Measurements from ENCODE around the gene MCEE. TPM values are rescaled to one million over a fixed set of nuclear protein-coding genes. Genes with fewer than 3 reads are reported as not detected.

MCEE gene
- total and polyA plus RNA-seq, 2 of the 4 experiments (the other 2 are of a cell fraction) = 11.1 to 15.0 TPM

GRCh38 chr2:71148506-71149063 lies 18.6 kb upstream of the MCEE start:
- intact Hi-C loops (cut with micrococcal nuclease) = no loop called here
- POLR2A ChIA-PET (ENCODE audit: unreplicated experiment) = no interaction called here

More at GRCh38 chr2:71148506-71149063, 18.6 kb upstream of the MCEE start:
- Histone ChIP-seq H4K5ac (ENCODE audit: low read depth, low read length) (no peak overlapping the region), H3K4me1 (ENCODE audit: control insufficient read depth, insufficient read depth, low read length) (no peaks in the 10 kb centered on the region), H2AFZ (replicated peaks; ENCODE audit: low read length, poor library complexity) (no peak overlapping the region), H3K23ac (ENCODE audit: low read depth, low read length) (no peak overlapping the region), H2AK5ac (ENCODE audit: low read depth, low read length) (no peak overlapping the region), H3K79me1 (ENCODE audit: low read depth in 1 of 2, low read length in 2 of 2) (peaks cover 0 to 3% of the 10 kb centered on the region in 2 experiments; a peak in 1 of 4 replicates), H2BK5ac (ENCODE audit: low read depth, low read length, poor library complexity, severe bottlenecking) (no peak overlapping the region), H4K20me1 (ENCODE audit: insufficient read depth, low read length) (0 out of 2 replicates have a peak, but pooled peaks cover 6% of the 10 kb centered on the region), H3K4me3 (ENCODE audit: insufficient read depth, low read depth, low read length) (no peak overlapping the region), H4K8ac (ENCODE audit: low read depth in 2 of 2, low read length in 2 of 2) (no peak overlapping the region), H2AK9ac (replicated peaks; ENCODE audit: low read depth, low read length, poor library complexity) (peak overlapping the region; percentile 29), H3K9ac (ENCODE audit: low read depth, low read length) (no peak overlapping the region), H3K36me3 (ENCODE audit: control insufficient read depth, insufficient read depth, low read length) (peaks cover 45% of the 10 kb centered on the region), H2BK15ac (ENCODE audit: low read depth, low read length) (no peak overlapping the region), H3K9me3 (ENCODE audit: control insufficient read depth, insufficient read depth, low read length) (no peaks in the 10 kb centered on the region), H3K56ac (ENCODE audit: extremely low read depth, insufficient read depth, low read length) (no peak overlapping the region), H3K27ac (ENCODE audit: insufficient read depth, low read length) (no peak overlapping the region), H2BK120ac (ENCODE audit: low read depth, low read length) (no peak overlapping the region), H3K9me1 (ENCODE audit: insufficient read depth, low read length) (no peaks in the 10 kb centered on the region), H3K18ac (ENCODE audit: low read depth, low read length) (no peak overlapping the region), H3K27me3 (ENCODE audit: control insufficient read depth, insufficient read depth, low read length) (no peaks in the 10 kb centered on the region), H4K91ac (ENCODE audit: insufficient read depth, low read depth, low read length) (no peak overlapping the region), H3K4me2 (ENCODE audit: low read depth, low read length) (no peak overlapping the region), H2BK20ac (ENCODE audit: low read depth, low read length) (no peak overlapping the region), H3K4ac (ENCODE audit: low read depth, low read length) (no peak overlapping the region), H3K14ac (replicated peaks; ENCODE audit: low read depth, low read length) (no peak overlapping the region)
- no CpG with 5 or more reads among the region's 2 CpGs for WGBS, 2 experiments (ENCODE audit: extremely low coverage in 2 of 2, insufficient read length in 1 of 2)
- dilution Hi-C loops (cut with HindIII; ENCODE audit: low sequenced_read_pairs, unreplicated experiment) (no loop called here), in situ Hi-C loops (cut with MboI; ENCODE audit: low sequenced_read_pairs) (no loop called here)
- ATAC-seq (ENCODE audit: low read depth) = no peak
- TF ChIP-seq NFE2L2 (IDR thresholded peaks at IDR 0.05; ENCODE audit: low read depth, low read length) (no peak), CHD1 (IDR thresholded peaks at IDR 0.05; ENCODE audit: low read depth, low read length) (no peak), RFX5 (IDR thresholded peaks at IDR 0.05; ENCODE audit: low read depth, low read length) (no peak), MAZ (IDR thresholded peaks at IDR 0.05; ENCODE audit: borderline replicate concordance, low read depth, low read length) (no peak), USF2 (IDR thresholded peaks at IDR 0.05; ENCODE audit: low read depth, low read length) (no peak), CEBPB (IDR thresholded peaks at IDR 0.05; ENCODE audit: low read depth, low read length) (no peak), BHLHE40 (IDR thresholded peaks at IDR 0.05; ENCODE audit: low read depth, low read length) (no peak), SMC3 (IDR thresholded peaks at IDR 0.05; ENCODE audit: low read depth, low read length) (no peak), ELK1 (IDR thresholded peaks at IDR 0.05; ENCODE audit: borderline replicate concordance, low read depth, low read length) (no peak), RCOR1 (IDR thresholded peaks at IDR 0.05; ENCODE audit: insufficient replicate concordance, low read length) (no peak)
- BruUV-seq (replicated peaks) = no TSS peak
- no peak for DNase-seq
- CTCF ChIA-PET = interaction anchor here (0.6 kb wide), 1 partner anchor 12 kb away, joined by 3 read pairs; no protein-coding TSS in a partner anchor

Measured in IMR-90 (cell line).